ENCODE measurements around the gene PRMT3.
A peak's percentile ranks its signal among the peaks of the same experiment; 100 is the strongest.
"Not testable (repeated sequence)": the region's sequence is repeated elsewhere in the genome, so short reads cannot be mapped to it uniquely, and the experiment has no call there.

The PRMT3 gene

GRCh38 chr11:20363500-20364340 lies 23.8 kb upstream of the PRMT3 start, which contains the start of gene HTATIP2:
Gene HTATIP2 (plus strand): TSS chr11:20363714. CDS start chr11:20364238, 524 bp downstream.
- H3K36me3 Mint-ChIP-seq (ENCODE audit: low read depth): no peaks in the 10 kb centered on the region
- H3K27me3 Mint-ChIP-seq (ENCODE audit: low read depth): peaks cover 23% of the 10 kb centered on the region
- H3K9me3 Mint-ChIP-seq: no peaks in the 10 kb centered on the region
- peak within 1 kb of the TSS; percentile 83 to 85 (median 85) for H3K4me3 Mint-ChIP-seq
- H3K27ac Mint-ChIP-seq: peak within 1 kb of the TSS in 2 of 3 experiments; percentile 42 to 54
- peaks cover 23% of the 10 kb centered on the region for H3K4me1 Mint-ChIP-seq
- TF ChIP-seq CTCF (IDR thresholded peaks at IDR 0.05; ENCODE audit: unreplicated experiment in 3 of 3): no peak

- H3K9me3 Mint-ChIP-seq: no peaks in the 10 kb centered on the region
- peaks cover 23% of the 10 kb centered on the region for H3K27me3 Mint-ChIP-seq (ENCODE audit: low read depth)
- no peak for TF ChIP-seq CTCF (IDR thresholded peaks at IDR 0.05; ENCODE audit: unreplicated experiment in 3 of 3)
- H3K27ac Mint-ChIP-seq: peak overlapping the region in 2 of 3 experiments; percentile 42 to 54
- H3K36me3 Mint-ChIP-seq (ENCODE audit: low read depth): no peaks in the 10 kb centered on the region
- H3K4me1 Mint-ChIP-seq: peaks cover 25% of the 10 kb centered on the region
- peak overlapping the region; percentile 78 to 85 (median 83) for H3K4me3 Mint-ChIP-seq
Observed at GRCh38 chr11:20364341-20364792, 23.1 kb upstream of the PRMT3 start.

- Mint-ChIP-seq H3K4me1 (peaks cover 33% of the 10 kb centered on the region), H3K4me3 (peak overlapping the region in 1 of 3 experiments; percentile 27), H3K27me3 (ENCODE audit: low read depth) (peaks cover 23% of the 10 kb centered on the region)
- H3K27ac Mint-ChIP-seq; H3K36me3 Mint-ChIP-seq (ENCODE audit: low read depth); H3K9me3 Mint-ChIP-seq: not testable (repeated sequence)
Observed at GRCh38 chr11:20365465-20365864, 22.1 kb upstream of the PRMT3 start.

- H3K4me3 Mint-ChIP-seq: no peak overlapping the region
- H3K36me3 Mint-ChIP-seq (ENCODE audit: low read depth): no peaks in the 10 kb centered on the region
- no peaks in the 10 kb centered on the region for H3K9me3 Mint-ChIP-seq
- no peak overlapping the region for H3K27ac Mint-ChIP-seq
- TF ChIP-seq CTCF (IDR thresholded peaks at IDR 0.05; ENCODE audit: unreplicated experiment in 3 of 3): no peak
- H3K27me3 Mint-ChIP-seq (ENCODE audit: low read depth): peaks cover 23% of the 10 kb centered on the region
- H3K4me1 Mint-ChIP-seq: peaks cover 37% of the 10 kb centered on the region
Observed at GRCh38 chr11:20367313-20367948, 20.1 kb upstream of the PRMT3 start.

GRCh38 chr11:20368438-20368837 lies 19.1 kb upstream of the PRMT3 start:
- Mint-ChIP-seq H3K27me3 (ENCODE audit: low read depth) (peaks cover 17% of the 10 kb centered on the region), H3K9me3 (no peaks in the 10 kb centered on the region), H3K27ac (no peak overlapping the region), H3K36me3 (ENCODE audit: low read depth) (no peaks in the 10 kb centered on the region), H3K4me1 (peaks cover 40% of the 10 kb centered on the region), H3K4me3 (no peak overlapping the region)
- TF ChIP-seq CTCF (IDR thresholded peaks at IDR 0.05; ENCODE audit: unreplicated experiment in 3 of 3): no peak

GRCh38 chr11:20369826-20370225 lies 17.7 kb upstream of the PRMT3 start:
- no peak for TF ChIP-seq CTCF (IDR thresholded peaks at IDR 0.05; ENCODE audit: unreplicated experiment in 3 of 3)
- Mint-ChIP-seq H3K36me3 (ENCODE audit: low read depth) (no peaks in the 10 kb centered on the region), H3K4me1 (peaks cover 42% of the 10 kb centered on the region), H3K4me3 (no peak overlapping the region), H3K27me3 (ENCODE audit: low read depth) (peaks cover 11% of the 10 kb centered on the region), H3K27ac (no peak overlapping the region), H3K9me3 (no peaks in the 10 kb centered on the region)

Measured in nephron (organoid).